T-helper 2 cell treated with Interferon-gamma antibody and Interleukin-4, amounts not matched to agents 100 ng/mL and 5 ng/mL, for 36 hours (primary cell): ENCODE measurements around the gene DNMBP. TPM values are rescaled to one million over a fixed set of nuclear protein-coding genes. Genes with fewer than 3 reads are reported as not detected.
"Not testable (repeated sequence)": the region's sequence is repeated elsewhere in the genome, so short reads cannot be mapped to it uniquely, and the experiment has no call there.

Experiments used
- intact Hi-C: fragments of 100-400 bp; cut with micrococcal nuclease; formaldehyde crosslinking; loops from one replicate; pipeline ENCODE4 v1.15.1; 2023
- total RNA-seq: library from RNA; stranded (reverse); gene quantifications from 2 replicates; pipeline ENCODE4 v1.2.3, GENCODE V29; 2022

Gene DNMBP
- total RNA-seq, 1 donor from 2014 or later: 1.7 TPM

GRCh38 chr10:99993701-99994689 is 15.8 kb downstream of the DNMBP start:
- intact Hi-C loops: no loop called here

- intact Hi-C loops: not testable (repeated sequence)
Measured at GRCh38 chr10:99985637-99986036, 24.1 kb downstream of the DNMBP start.

DNA sequence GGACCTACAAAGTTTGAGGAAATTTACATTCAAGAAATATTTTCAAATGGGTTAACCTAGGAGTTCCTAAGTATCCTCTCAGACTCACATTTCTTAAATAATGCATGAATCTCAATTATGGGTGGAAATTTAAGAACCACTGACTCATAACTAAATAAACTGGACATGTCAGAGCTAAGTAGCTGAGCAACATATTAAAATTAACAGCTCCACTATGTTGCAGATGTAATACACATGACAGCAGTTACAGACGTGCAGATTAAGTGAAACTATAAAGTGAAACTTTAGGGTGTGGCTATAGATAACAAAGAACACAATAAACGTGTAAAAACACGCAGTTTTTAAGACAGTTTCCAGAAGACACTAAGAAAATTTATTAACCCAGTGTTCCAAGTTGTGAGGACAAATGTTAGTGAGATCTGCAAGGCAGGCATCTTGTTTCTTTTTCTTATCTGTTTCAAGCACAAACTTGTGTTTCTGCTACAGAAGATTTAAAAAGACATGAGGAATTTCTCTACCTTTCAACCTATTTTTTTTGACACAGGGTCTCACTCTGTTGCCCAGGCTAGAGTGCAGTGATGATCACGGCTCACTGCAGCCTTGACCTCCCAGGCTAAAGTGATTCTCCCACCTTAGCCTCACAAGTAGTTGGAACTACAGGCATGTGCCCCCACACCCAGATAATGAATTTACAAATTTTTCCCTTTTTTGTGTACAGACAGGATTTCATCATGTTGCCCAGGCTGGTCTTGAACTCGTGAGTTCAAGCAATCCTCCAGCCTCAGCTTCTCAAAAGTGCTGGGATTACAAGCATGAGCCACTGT is 25.3 kb downstream of the DNMBP start:
- intact Hi-C loops: no loop called here

DNA sequence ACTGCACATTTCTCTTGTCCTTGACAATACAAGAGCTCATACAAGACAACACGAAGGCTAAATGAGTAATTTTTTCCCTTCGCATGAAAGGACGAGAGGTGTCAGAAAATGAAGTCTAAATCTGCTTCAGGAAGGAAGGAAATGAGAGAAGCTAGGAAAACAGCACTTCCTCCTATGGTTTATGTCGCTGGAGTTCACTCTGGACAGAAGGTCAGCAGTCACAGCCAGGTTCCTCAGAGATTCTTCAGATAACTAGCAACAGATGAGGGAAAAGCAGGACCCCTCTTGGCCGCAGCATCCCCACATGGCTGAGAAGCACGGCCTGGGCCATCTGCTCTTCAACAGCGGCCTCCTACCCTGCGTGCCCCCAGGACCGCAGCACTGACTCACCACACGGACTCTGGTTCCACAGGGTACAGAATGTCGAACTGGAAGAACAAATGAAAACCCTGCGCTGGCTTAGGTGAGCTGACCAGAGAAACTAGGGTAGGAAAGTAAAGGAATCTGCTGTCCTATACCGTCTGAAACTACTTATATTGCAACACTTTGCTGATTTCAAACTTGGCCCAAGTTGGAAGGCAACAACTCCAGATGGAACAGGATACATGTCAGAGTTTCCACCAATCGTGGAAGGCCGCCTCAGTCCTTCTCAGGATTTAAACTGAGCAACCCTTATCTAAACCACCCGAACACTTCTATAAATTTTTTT is 26.3 kb downstream of the DNMBP start:
- intact Hi-C loops: no loop called here

DNA sequence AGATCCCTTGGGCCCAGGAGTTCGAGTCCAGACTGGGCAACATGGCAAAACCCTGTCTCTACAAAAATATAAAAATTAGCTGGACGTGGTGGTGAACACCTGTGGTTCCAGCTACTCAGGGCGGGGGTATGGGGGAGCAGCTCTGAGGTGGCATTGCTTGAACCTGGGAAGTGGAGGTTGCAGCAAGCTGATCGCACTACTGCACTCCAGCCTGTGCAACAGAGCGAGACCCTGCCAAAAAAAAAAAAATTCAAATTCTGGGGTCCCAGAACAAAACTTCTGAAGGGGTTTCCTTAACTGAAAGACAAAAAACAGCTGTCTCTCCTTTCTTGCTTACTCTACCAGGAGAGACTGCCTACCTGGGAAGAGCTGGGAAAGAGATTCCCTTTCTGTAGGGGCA is 27.0 kb downstream of the DNMBP start:
- intact Hi-C loops: no loop called here

DNA sequence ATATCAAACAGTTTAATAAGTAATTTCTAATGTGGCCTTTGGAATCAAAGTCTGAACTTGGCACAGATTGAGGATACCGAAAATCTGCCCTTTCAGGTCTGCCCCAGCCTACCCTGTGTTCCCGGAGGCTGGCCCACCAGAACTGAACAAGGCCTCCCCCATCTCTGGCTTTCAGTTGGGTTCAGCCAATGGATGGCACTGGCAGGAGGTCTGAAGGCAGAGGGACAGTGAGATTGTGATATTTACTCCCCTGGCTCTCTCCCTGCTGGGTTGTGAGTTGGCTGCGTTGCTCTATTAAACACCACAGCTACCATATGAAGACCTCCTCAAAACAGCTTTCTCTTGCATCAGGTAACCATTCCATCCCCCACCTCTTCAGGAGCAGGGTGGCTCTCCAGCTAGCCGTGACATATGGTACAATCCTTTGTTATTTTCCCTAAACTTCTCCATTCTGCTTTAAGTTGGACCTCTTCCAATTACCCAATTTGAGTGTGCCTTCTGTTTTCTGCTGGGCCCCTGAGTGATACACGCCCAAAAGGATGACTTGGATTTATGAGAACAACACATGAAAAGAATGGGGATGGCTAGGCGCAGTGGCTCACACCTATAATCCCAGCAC is 28.1 kb downstream of the DNMBP start:
- intact Hi-C loops: no loop called here

DNA sequence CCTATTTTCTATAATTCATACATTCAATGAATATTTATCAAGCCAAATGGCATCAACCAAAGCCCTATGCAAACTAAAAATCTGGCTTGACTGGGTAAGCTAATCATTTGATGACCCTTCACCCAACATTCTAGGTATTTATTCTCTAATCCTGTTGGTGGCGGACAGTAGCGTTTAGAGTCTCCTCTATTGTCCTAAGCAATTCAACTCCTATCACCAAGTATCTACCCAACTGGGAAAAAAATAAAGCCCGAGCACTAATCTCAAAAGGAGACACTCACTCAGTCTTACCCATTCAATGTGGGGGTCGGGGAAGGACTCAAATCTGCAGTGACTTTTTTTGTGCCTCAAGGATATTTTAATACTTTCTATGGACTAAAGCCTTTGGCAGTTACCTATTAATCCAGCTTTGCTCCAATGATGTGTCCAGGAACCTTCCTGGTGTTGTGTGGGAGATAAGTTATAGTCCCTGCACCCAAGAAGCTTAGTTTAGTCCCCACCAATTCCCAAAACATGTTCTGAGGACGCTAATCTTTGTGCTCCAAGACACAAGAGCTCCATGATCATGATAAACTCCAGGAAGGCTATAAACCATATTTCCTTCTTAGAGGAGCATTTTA is 30.6 kb downstream of the DNMBP start:
- intact Hi-C loops: no loop called here

GRCh38 chr10:99977916-99978315 is 31.8 kb downstream of the DNMBP start:
- intact Hi-C loops: no loop called here

- intact Hi-C loops: no loop called here
Measured at GRCh38 chr10:99976886-99977665, 32.7 kb downstream of the DNMBP start.

GRCh38 chr10:99975942-99976809 is 33.6 kb downstream of the DNMBP start:
- intact Hi-C loops: no loop called here

GRCh38 chr10:99975106-99975829 is 34.5 kb downstream of the DNMBP start:
- intact Hi-C loops: no loop called here

GRCh38 chr10:99973190-99973589 is 36.6 kb downstream of the DNMBP start:
- intact Hi-C loops: no loop called here

DNA sequence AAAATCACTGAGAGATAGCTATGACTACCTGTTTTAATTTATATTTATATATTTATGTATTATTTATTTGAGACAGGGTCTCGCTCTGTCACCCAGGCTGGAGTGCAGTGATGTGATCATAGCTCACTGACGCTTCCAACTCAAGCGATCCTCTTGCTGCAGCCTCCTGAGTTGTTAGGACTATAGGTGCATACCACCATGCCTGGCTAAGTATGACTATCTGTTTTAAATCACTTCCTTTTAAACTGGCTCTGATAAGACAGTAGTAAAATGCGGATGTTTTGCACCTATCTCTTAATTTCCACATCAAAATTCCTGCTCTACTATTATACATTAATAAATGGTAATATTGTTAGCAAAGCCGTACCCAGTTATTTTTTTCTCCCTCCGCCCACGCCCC is 41.8 kb downstream of the DNMBP start:
- intact Hi-C loops: no loop called here

DNA sequence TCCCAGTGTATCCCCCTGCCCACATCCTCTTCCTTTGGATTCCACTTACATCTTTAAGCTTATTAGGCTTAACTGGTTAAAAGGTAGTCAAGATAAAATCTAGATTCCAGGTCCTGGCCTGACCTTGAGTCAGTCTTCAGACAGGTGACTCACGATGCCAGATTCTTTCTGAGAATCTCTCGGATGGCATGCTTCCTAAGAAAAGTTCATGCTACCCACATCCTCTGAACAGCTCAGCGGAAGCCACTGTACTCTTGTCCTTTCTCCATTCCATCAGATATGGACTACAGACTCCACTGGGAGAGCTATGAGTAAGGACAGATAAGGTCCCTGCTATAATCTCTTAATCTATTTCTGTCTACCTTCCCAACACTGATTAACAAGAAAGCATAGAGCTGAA is 43.4 kb downstream of the DNMBP start:
- intact Hi-C loops: no loop called here

DNA sequence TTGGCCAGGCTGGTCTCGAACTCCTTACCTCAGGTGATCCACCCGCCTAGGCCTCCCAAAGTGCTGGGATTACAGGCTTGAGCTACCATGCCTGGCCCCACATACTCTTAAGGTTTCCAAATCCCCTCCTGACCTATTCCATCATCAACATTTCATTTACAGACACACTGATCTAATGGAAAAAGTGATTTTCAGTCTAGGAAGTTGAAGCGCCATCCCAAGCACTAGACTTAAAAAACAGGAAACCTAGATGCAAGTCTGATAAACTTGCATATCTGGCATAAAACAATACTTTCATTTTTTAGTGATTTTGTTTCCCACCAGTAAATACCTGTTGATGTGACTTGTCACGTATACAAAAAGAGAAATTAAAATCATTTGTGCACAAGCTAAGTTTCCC is 44.0 kb downstream of the DNMBP start:
- intact Hi-C loops: no loop called here

- intact Hi-C loops: no loop called here
Measured at GRCh38 chr10:99964791-99965190, 45.0 kb downstream of the DNMBP start.

- intact Hi-C loops: not testable (repeated sequence)
Measured at GRCh38 chr10:99963467-99964165, 46.1 kb downstream of the DNMBP start.

GRCh38 chr10:99958806-99959205 is 50.9 kb downstream of the DNMBP start:
- intact Hi-C loops: no loop called here
